Activated T-cell treated with anti-CD3 and anti-CD28 coated beads for 48 hours (primary cell): Measurements from ENCODE around the gene ITPKB.
"Not testable (repeated sequence)": the region's sequence is repeated elsewhere in the genome, so short reads cannot be mapped to it uniquely, and the experiment has no call there.

ENCODE experiments used
- DNase-seq: peaks from one replicate; pipeline ENCODE4 v3.0.0-alpha.2; 2020; ENCODE audit warnings: low read depth

ITPKB gene

DNA sequence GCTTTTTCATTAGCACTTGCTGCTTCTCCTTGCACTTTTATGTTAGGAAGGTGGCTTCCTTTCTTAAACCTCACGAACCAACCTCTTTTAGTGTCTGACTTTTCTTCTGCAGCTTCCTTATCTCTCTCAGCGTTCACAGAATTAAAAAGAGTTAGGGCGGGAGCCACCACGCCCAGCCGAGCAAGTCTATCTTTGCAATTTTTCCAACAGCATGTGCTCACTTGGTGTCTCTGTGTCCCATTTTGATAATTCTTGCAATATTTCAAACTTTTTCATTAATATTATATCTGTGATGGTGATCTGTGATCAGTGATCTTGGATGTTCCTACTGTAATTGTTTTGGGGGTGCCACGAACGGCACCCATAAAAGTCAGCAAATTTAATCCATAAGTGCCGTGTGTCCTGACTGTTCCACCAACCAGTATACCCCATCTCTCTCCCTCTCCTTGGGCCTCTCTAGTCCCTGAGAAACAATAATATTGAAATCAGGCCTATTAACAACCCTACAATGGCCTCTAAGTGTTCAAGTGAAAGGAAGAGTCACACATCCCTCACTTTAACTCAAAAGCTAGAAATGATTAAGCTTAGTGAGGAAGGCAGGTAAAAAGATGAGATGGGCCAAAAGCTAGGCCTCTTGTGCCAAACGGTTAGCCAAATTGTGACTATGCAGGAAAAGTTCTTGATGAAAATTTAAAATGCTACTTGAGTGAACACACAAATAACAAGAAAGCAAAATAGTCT lies 15.9 kb upstream of the ITPKB start:
- no peak for DNase-seq

DNA sequence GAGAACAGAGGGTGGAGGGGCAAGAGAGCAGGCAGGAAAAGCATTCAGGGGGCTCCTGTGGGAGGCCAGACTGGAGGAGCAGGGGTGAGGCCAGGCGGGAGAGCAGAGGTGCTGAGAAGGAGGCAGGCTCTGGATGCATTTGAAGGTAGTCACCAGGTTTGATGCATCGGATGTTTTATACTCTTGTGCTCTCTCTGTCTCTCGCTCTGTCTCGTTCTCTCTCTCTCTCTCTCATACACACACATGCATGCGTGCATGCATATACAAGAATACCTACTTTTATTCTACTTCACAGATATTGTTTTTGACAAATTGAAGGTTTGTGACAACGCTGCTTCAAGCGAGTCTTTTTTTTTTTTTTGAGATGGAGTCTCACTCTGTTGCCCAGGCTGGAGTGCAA lies 15.0 kb upstream of the ITPKB start:
- DNase-seq: no peak

DNA sequence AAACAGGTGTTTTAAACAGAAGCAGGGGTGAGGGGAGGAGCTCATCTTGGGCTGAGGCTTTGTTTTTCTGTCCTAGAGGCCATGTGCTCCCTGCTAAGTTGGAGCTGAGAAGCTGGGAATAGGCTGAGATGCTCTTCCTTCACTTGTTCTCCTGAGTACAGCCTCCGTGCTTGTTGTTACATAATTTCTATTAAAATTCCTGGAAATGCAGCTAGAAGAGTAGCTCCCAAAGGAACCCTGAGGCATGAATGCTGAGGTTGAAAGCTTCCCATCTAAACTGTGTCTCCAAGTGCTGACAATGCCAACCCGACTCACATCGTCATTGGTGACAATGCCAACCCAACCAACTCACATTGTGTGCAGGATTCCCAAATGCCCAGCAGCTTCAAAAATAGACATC lies 12.6 kb upstream of the ITPKB start:
- no peak for DNase-seq

DNA sequence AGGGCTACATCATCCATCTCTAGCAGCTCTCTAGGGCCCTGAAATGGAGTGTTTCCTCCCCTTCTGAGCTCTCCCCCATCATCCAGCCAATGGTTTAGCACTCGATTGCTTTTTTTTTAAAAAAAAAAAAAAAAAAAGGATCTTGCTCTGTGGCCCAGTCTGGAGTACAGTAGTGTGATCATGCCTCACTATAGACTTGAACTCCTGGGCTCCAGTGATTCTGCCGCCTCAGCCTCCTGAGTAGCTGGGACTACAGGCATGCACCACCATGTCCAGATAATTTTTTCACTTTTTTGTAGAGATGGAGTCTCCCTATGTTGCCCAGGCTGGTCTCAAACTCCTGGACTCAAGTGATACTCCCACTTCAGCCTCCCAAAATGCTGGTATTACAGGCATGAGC lies 12.1 kb upstream of the ITPKB start:
- DNase-seq: no peak

DNA sequence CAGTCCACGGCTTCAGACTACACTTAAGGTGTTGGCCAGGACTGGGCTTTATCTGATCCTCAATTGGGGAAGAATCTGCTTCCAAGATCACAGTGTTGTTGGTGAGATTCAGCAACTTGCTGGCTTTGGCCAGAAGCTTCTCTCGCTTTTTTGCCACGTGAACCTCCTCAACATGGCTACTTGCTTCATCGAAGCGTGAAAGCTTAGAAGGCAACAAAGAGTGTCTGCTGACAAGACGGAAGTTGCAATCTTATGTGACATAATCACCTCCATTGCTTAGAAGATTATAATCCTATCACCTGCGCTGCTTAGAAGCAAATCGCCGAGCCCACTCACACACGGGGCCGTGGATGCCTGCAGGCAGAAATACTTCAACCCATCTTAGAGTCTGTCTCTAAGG lies 10.4 kb upstream of the ITPKB start:
- no peak for DNase-seq

DNA sequence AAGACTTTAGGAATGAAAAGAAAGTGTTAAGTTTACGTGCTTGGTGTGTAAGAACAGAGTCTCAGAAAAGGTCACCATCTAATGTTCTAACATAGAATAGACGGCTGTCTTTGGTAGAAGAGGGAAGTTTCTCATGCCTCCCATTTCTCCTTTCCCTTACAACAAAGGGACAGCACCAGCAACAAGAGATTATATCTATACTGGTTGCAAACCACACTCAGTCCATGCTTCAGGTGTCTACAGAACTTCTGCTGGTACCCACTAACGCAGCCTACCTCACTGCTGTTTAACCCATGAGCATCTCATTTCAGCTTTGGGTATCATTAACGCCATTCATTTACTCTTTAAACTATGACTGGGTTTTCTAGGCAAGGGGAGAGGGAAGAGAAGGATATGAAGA lies 9.2 kb upstream of the ITPKB start:
- DNase-seq: no peak

DNA sequence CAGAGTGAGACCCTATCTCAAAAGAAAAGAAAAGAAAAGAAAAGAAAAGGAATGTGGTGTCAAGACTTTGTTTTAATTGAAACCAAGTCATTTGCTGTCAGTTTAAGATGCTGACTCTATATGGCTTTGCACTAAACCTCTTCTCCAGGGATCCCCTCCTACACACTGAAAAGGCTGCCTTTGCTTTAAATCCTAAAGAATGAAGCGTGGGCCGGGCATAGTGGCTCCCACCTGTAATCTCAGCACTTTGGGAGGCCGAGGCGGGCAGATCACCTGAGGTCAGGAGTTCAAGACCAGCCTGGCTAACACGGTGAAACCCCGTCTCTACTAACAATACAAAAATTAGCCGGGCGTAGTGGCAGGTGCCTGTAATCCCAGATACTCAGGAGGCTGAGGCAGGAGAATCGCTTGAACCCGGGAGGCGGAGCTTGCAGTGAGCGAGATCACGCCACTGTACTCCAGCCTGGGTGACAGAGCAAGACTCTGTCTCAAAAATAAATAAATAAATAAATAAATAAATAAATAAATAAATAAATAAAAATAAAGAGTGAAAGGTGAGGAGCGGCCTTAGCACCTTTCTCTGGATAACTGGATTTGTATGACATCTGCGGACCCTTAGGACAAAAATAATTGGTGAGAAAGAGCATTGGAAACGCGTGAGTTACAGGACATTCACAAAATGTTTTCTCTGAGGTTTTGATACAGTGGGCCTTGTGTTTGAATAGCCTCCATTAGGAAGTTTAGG lies 8.6 kb upstream of the ITPKB start:
- not testable (repeated sequence) for DNase-seq

DNA sequence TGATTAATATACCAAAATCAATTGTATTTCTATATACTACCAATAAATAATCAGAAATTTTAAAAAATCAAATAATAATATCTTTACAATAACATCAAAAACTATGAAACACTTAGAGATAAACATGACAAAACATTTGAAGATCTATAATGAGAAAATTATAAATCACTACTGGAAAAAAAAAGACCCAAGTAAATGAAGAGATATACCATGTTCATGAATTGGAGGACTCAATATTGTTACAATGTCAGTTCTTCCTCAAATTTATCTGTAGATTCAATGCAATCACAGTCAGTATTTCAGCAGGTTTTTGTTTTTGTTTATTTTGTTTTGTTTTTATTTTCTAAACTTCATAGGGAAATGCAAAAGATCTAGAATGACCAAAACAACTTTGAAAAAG lies 4.2 kb upstream of the ITPKB start:
- DNase-seq: no peak

DNA sequence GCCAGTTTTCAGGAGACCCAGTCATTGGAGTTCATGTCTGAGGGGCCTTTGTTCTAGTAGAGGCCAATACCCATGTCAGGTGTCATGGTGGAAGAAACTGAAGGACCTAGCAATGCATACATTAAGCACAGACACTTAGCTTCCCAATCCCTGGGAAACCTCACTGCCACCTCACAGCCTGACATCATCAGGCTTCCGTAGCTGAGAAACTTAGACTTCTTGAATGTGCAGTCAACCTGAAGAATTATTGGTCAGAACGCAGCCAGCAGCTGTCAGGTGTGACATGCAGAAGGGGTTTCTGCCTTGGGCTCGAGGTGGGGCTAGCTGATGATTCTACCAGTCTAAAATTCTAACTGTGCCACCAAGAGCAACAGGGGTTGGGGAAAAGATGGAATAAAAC lies 1.9 kb upstream of the ITPKB start:
- no peak for DNase-seq

DNA sequence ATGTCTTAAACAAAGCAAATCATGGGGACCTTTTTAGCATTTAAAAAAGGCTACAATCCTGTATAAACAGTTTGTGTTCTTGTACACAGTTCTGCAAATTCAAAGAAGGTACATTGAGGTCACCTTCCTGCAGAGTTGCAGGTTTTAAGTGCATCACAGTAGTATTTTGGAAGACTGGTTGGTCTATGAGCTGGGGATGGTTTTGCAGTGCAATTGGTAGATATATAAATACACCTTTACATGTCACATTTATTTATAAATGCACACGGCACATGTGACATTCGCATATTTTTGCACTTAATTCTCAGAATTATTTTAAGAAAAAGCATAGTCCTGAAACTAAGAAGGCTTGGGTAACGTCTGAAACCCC lies 599 bp upstream of the ITPKB start:
- no peak for DNase-seq

DNA sequence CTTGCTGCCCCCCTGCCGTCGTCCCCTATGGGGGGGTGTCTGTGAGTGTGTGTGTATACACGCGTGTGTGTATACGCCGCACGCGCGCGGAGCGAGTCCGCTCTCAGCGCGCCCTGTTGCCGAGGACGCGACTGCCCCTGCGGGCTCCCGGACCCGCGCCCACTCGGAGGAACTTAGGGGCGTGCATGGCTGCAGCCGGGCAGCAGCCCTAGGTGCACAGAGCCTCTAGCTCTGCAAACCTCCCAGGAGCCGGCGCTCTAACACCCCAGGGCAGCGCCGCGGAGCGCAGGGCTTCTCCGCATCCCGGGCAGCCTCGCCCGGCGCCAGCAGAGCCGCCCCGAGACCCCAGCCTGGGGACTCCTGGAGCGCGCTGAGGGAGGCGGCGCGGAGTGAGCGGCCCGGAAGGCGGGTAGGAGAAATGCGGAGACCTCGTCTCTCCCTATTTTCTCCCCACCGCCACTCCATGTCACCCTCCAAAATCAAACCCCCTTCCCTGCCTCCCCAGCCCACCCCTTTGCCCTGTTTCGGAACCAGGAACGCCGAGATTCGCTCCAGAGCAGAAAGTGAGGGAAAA lies 574 bp downstream of the ITPKB start:
- DNase-seq: peak; percentile 49

DNA sequence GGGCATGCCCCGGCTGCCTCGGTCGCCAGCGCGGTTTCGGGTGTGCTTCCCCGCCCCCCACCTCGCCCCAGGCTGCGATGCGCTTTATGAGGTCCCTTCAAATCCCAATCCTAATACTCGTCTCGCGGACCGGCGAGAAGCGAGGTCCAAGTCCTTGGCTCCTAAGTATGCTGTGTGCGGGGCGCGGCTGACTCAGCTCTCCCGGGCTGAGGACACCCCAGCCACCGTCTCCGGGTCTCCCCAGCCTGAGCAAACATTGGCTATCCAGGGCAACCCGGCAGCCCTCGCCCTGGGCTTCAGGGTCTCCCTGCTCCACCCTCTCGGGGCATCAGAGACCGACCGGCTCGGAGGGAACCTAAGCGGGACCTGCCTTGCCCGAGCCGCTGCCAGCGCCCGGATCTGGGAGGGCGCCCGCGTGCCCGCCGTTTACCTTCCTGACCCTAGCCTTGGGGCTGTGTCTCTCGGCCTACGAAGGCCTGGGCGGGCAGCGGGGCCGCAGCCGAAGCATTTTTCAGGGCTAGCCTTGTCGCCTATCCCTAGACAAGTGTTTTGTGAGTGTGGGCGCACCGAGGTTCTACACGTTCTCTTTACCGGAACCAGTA lies 1.2 kb downstream of the ITPKB start:
- DNase-seq: no peak

DNA sequence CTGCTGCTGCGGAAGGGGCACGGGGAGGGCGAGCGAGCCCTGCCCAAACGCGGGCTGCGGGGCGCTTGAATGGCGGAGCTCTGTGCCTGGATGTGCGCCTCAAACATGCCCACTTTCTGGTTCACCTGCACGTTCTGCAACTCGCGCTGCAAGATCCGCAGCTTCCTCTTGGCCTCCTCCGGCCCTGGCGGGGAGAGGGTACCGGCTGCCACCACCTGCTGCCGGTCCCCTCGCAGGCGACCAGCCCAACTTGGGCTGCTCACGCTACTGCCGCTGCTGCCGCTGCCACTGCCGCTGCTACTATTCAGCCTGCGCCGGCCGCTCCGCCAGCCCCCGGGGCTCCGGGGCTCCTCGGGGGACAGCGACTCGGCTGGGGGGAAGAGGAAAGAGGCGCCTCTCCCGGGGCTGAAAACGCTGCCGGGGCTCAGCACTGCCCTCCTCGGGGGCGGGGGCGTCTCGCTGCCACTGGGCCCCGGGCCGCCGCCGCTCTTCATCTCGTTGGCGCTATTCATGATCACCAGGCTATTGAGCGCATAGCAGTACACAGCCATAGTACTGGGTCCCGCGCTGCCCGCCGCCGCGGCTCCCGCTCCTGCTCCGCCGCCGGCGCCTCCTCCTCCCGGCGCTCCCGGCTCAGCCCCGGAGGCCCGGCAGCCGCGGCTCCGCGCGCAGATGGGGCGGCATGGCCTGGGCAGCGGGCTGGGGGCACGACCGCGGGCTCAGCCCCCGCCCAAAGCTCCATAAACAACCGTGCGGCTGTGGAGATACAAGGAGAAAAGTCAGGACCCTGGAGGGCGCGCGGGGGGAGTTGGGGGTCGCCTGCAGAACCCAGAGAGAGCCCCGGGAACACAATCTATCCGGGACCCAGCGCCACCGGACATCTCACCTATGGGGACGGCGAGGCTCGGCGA lies 1.9 kb downstream of the ITPKB start:
- peak; percentile 49 for DNase-seq

DNA sequence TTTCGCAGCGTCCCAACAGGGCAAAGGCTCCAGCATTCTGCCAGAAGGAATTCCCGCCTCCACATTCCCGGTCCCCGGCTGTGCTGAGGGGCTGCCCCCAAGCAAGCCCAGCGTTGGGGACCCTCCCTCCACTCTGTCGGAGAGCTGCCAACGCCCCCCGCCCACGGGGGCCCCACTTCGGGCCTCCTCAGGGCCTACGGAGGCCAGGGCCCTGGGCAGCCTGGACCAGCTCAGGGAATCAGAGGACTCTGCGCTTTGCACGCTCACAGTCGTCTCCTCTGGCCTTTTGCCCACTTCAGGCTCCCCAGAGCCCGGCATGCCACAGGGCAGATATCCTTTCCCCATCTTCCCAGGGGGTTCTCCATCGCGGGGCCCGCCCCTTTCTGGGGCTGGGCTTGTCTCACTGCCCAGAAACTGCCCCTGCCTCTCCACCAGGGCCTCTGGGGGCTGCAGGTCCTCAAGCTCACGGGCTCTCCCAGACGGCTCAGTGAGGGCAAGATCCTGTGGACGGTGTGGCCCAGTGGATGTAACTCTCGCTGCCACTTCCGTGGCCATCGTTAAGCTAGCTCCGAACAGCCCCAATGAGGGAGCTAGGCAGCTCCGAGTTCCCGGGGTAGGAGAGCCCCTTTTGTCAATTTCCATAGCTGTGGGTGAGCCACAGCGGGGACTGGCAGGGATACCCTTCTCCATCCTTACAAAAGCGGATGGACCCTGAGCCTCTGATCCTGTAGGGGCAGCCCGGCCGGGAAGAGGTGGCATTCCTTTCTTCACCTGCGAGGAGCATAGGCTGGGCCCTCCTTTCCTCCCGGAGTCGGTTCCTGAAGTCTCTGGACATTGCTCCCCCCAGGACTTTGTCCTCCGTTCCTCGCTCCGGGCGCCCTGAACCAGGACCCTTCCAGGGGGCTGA lies 2.8 kb downstream of the ITPKB start:
- DNase-seq: no peak

DNA sequence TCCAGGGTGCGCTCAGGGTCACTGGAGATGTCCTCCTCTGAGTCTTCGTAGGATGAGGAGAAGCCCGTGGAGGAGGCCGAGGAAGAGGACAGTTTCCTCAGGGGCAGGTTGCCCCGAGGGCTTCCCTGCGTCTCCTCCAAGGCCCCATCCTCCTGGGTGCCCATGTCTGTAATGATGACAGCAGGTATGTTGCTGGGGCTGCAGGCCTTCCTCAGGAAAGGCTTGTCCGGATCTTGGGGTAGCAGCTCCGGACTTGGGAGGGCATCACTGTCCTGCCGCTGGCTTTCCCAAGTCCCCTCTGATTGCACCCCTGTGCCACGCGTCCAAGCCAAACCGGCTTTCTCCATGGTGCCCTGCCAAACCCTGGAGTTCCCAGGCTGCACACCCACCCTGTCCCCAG lies 3.5 kb downstream of the ITPKB start:
- DNase-seq: no peak

DNA sequence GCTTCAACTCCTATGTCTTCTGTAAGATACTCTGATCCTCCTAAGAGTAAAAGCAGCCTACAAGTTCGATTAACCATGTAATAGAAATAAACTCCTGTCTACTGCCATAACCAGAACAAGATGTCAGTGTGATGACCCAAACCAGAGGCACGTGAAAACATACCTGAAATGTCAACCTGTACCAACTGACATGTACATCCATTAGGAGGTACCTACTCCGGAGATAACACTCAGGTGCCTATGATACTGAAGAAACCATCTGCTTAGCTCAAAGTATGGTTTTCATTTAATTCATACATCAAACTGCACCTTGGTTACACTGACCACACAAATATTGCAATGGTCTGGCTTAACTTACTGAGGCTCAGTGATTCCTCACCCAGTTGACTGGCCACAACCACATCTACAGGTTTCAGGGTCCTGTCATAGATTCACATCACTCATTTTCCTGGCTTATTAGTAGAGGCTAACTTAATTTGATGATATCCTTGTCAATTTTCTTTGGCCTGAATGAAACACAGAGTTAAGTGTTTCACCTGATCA lies 4.4 kb downstream of the ITPKB start:
- DNase-seq: no peak

DNA sequence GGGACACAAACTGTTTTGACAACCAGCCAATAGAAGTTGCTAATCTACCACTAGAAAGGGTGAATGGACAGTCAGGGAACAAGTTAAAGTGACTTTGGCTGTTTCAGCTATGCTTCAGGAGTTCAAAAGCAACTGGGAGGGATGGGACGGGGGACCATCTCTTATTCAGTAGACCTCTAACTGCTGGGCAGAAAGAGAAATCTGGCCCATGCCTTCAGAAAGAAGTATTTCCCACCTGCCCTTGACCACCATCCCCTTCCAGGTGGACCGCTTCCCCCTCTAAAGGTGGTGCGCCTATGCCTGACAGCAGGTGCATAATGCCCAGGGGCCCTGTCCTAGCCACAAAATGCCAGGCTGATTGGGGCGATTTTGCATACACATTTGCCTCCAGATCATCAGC lies 5.2 kb downstream of the ITPKB start:
- DNase-seq: no peak

DNA sequence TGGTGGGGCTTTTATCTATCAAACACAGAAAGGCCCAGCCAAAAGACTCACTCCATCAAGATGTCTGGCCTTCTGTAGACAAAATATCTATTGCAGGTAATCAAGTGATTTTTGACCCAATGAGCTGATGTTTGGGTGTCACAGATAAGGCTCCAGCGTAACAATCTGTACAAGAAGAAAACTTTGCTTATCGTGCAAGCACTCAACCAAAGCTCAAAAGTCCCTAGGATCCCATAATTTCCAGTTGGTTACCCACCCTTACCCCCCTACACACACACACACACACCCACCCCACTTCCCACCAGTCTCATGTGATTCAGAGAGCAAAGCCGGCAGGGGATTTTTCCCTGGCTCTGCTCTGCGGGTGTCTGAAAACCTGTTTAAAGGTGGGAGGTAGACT lies 5.8 kb downstream of the ITPKB start:
- no peak for DNase-seq

DNA sequence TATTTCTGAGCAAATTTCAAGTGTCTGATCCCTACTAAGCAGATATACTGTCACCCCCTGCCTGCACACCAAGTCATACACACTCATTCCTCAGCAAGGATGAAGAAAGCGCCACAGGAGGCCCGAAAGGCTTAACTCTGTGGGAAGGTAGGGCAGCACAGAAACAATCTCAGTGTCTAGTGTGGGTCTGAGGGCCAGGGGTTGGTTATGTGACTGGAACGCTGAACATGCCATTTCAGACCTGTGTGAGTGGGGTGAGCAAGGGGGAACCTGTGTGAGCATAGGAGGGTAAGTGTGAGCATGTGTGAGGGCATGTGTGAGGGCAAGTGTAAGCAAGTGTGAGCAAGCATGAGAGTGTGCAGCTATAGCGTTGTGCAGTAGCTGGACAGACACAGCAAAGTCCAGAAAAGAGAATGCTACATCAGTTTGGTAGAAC lies 6.2 kb downstream of the ITPKB start:
- no peak for DNase-seq

DNA sequence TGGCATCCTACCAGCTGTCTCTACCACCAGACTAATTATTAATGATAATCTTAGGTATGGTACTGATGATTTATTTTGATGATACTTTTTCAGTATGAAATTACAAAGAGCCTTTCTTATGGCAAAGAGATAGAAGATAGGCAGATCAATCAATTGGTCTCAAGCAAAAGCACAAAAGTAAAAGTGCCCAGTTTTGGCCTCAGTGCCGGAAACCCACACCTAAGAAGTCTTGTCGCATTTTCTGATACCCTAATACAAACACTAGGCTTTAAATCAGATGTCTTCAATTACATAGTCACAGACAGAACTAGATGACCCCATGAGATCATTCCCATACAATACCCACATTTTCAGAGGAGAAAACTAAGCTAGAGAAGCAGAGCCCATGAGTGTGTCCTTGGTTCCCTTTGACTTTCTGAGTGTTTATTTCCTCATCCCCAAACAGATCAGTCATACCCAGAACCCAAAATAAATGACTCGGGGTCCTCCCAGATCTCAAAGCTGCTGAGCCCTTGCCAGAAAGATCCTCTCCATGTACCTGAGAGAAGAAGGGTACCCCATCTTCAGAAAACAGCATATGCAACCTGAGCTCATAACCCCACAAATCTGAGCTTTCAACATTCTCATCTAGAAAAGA lies 7.7 kb downstream of the ITPKB start:
- DNase-seq: no peak
